NCI-H1092 (cell line): Measurements from ENCODE around the gene IFIT2.
A peak's percentile ranks its signal among the peaks of the same experiment; 100 is the strongest.
"Not testable (repeated sequence)": the region's sequence is repeated elsewhere in the genome, so short reads cannot be mapped to it uniquely, and the experiment has no call there.

Source experiments
- DNase-seq: peaks from one replicate; lab custom pipeline; 2025; lab: John Stamatoyannopoulos, UW

The IFIT2 gene, protein sequence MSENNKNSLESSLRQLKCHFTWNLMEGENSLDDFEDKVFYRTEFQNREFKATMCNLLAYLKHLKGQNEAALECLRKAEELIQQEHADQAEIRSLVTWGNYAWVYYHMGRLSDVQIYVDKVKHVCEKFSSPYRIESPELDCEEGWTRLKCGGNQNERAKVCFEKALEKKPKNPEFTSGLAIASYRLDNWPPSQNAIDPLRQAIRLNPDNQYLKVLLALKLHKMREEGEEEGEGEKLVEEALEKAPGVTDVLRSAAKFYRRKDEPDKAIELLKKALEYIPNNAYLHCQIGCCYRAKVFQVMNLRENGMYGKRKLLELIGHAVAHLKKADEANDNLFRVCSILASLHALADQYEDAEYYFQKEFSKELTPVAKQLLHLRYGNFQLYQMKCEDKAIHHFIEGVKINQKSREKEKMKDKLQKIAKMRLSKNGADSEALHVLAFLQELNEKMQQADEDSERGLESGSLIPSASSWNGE

GRCh38 chr10:89301721-89302445 lies at the start of gene IFIT2:
TSS of gene IFIT2 (plus strand) at chr10:89302046. CDS start at chr10:89302124, 78 bp downstream.
- peak; percentile 18 for DNase-seq

- no peak for DNase-seq
Measured at GRCh38 chr10:89252225-89252585, 49.6 kb upstream of the IFIT2 start.

DNA sequence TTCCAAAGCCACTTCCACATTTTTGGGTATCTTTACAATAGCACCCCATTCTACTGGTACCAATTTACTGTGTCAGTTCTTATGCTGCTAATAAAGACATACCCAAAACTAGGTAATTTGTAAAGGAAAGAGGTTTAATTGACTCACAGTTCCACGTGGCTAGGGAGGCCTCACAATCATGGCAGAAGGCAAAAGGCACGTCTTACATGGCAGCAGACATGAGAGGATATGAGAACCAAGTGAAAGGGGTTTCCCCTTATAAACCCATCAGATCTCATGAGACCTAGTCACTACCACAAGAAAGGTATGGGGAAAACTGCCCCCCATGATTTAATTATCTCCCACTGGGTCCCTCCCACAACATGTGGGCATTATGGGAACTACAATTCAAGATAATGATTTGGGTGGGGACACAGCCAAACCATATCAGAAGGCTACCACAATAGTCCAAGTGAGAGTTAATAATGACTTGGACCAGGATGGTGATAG lies 46.7 kb upstream of the IFIT2 start:
- not testable (repeated sequence) for DNase-seq

- no peak for DNase-seq
Measured at GRCh38 chr10:89255793-89256192, 46.1 kb upstream of the IFIT2 start.

DNA sequence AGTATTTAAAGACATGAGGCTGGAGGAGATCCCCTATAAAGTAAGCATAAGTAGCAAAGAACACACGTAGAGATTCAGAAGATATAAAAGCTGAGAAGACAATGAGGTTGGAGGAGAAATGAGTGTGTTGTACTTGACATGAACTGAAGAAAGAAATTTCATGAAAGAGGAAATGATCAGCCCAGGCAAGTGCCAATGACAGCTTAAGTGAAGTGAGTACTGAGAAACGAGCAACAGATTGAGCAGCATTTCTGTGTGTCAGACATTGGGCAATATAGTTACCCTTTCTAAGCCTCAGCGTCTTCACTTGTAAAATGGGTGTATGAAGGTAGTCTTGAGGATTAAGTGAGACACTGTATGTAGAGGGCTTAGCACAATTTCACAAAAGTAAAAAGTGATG lies 45.5 kb upstream of the IFIT2 start:
- DNase-seq, result no peak

- no peak for DNase-seq
Measured at GRCh38 chr10:89256962-89257361, 44.9 kb upstream of the IFIT2 start.

- no peak for DNase-seq
Measured at GRCh38 chr10:89257581-89257980, 44.3 kb upstream of the IFIT2 start.

DNA sequence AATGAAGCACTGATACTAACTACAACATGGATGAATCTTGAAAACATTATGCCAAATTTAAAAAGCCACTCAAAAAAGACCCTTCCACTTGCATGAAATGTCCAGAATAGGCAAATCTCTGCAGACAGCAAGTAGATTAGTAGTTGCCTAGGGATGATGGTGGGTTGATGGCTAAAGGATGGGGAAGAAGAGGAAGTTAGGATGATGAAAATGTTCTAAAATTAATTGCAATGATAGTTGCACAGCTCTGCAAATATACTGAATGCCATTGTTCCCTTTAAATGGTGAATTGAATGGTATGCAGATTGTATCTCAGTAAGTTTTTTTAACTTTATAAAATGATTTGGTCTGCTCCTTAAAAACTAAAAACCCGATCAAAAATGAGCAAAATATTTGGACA lies 43.0 kb upstream of the IFIT2 start:
- no peak for DNase-seq

GRCh38 chr10:89262086-89263051 lies 39.5 kb upstream of the IFIT2 start:
- DNase-seq, result no peak

DNA sequence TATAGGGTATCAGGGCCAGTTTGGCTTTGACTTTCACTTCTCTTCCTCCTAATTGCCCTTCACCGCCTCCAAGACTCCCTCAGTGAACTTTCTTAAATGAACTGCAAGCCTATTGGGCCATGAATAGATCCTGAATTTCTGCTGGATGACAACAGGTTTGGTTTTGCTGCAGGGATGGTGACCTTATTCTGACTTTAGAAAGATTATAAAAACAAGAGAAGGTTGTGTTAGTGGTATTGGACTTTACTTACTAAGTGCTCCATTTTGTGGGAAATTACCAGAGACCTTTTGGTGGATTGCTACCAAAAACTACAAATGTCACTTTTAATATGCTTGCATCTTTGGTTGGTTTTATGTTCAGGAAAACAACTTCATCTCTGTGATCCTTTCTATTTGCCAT lies 38.8 kb upstream of the IFIT2 start:
- no peak for DNase-seq

DNA sequence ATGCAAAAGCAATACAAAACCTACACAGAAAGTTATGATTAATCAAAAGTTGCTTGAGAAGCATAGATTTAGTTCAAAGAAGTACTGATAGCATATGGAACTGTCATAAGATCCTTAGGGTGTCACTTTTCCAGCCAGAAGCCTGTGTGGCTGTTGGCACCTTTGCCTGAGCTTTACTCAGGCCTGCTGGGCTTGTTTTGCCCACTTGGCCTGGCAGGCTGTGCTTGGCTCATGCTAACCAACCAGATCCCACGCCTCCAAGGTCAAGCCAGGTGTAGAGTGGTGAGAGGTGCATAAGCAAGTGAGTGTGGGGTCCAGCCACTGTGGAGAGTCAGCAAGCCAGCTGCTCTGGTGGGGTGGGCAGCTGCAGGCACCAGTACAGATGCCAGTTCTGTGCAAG lies 38.3 kb upstream of the IFIT2 start:
- DNase-seq, result no peak

- DNase-seq, result no peak
Measured at GRCh38 chr10:89266721-89267453, 35.0 kb upstream of the IFIT2 start.

GRCh38 chr10:89269433-89270152 lies 32.3 kb upstream of the IFIT2 start:
- no peak for DNase-seq

GRCh38 chr10:89270153-89270483 lies 31.7 kb upstream of the IFIT2 start:
- DNase-seq, result no peak

DNA sequence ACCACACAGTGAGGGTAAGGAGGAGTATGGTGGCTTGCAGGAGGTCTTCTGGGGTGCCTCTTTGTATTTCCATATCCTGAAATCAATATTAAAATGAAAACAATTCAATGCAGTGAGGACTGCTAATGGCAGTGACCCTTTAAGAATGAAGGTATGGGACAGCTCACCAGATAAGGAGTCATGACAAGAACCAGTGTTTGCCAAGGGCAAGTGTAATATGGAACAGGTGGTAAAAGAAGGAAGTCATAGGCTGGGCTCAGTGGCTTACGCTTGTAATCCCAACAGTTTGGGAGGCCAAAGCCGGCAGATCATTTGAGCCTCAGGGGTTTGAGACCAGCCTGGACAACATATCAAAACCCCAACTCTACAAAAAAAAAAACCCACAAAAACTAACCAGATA lies 30.3 kb upstream of the IFIT2 start:
- DNase-seq, result no peak

GRCh38 chr10:89273680-89274079 lies 28.2 kb upstream of the IFIT2 start:
- no peak for DNase-seq

GRCh38 chr10:89274928-89275327 lies 26.9 kb upstream of the IFIT2 start:
- no peak for DNase-seq

DNA sequence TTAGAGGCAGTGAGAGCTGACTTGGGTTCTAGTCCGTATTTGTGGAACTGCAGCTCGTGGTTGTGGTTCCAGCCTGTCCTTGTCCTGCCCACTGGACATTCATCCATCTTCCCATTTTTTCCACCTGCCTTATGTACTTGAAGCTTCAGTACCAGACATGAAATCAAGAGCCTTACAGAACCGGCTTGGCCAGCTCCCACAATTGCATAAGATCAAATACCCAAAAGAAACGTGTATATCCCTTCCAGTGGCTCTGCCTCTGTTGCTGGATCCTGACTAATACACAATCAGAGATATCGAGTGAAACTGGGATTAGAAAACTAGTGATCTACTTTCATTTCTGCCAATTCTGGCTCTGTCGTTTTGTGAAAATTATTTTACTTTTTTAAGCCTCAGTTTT lies 26.5 kb upstream of the IFIT2 start:
- DNase-seq, result no peak

DNA sequence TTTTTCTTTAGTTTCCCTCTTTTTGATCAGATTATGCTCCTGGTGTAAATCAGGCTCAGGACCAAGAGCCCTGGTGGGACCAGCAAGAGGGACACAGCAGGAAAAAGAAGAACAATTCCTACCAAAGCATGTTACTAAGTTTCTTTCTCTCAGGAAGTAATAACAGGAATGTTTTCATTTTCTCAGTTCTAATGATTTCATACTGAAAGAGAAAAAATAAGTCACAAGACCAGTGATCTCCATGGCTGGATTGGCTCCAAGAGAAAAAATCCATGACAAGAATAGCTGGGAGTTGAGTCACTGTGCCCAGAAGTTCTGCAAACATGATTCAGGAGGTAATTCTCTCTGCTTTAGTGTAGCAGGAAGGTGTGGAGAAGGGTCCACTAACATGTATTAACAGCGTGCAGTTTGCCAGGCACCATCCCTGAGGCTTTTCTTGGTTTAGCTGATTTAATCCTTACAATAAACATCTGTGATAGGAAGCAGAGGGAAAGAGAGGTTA lies 23.8 kb upstream of the IFIT2 start:
- DNase-seq, result no peak

GRCh38 chr10:89278900-89279392 lies 22.9 kb upstream of the IFIT2 start:
- DNase-seq, result no peak
